Activated naive CD8-positive, alpha-beta T cell treated with anti-CD3 and anti-CD28 coated beads for 36 hours (primary cell): Measurements from ENCODE around the gene MIB1. TPM values are rescaled to one million over a fixed set of nuclear protein-coding genes. Genes with fewer than 3 reads are reported as not detected.
"Not testable (repeated sequence)": the region's sequence is repeated elsewhere in the genome, so short reads cannot be mapped to it uniquely, and the experiment has no call there.

Experiments
- DNase-seq: peaks from one replicate; pipeline ENCODE4 v3.0.0; 2021
- H3K27ac Mint-ChIP-seq: one replicate; pipeline ENCODE4 v1.8.0; 2022; ENCODE audit warnings: mild to moderate bottlenecking, moderate library complexity, mixed read lengths
- H3K27me3 Mint-ChIP-seq: one replicate; pipeline ENCODE4 v1.8.0; 2022; ENCODE audit warnings: mild to moderate bottlenecking, mixed read lengths
- H3K36me3 Mint-ChIP-seq: one replicate; pipeline ENCODE4 v1.8.0; 2021; ENCODE audit warnings: mild to moderate bottlenecking, mixed read lengths
- H3K4me1 Mint-ChIP-seq: one replicate; pipeline ENCODE4 v1.8.0; 2021; ENCODE audit warnings: mixed read lengths
- H3K4me3 Mint-ChIP-seq: one replicate; pipeline ENCODE4 v1.8.0; 2022; ENCODE audit warnings: mild to moderate bottlenecking, moderate library complexity, mixed read lengths
- H3K9me3 Mint-ChIP-seq: one replicate; pipeline ENCODE4 v1.8.0; 2022; ENCODE audit warnings: mixed read lengths
- total RNA-seq, 2 experiments: library from RNA; stranded (reverse); gene quantifications; one replicate each; pipeline ENCODE4 v1.2.3, GENCODE V29; 2021

MIB1 gene
- total RNA-seq: 10 to 100 TPM; 27.3 to 27.9 TPM

GRCh38 chr18:21740538-21741311 is at the start of gene MIB1:
Gene MIB1 (plus strand): TSS chr18:21740792. CDS start chr18:21741584, 792 bp downstream.
- H3K9me3 Mint-ChIP-seq: peaks cover 13% of the 10 kb centered on the region
- DNase-seq: peak; percentile 98
- no peaks in the 10 kb centered on the region for H3K27me3 Mint-ChIP-seq
- H3K27ac Mint-ChIP-seq: peak within 1 kb of the TSS; percentile 96
- H3K4me3 Mint-ChIP-seq: peak within 1 kb of the TSS; percentile 94
- peaks cover 15% of the 10 kb centered on the region for H3K36me3 Mint-ChIP-seq
- peaks cover 36% of the 10 kb centered on the region for H3K4me1 Mint-ChIP-seq

GRCh38 chr18:21693322-21693721 is 47.3 kb upstream of the MIB1 start:
- H3K27ac Mint-ChIP-seq: no peak overlapping the region
- no peak overlapping the region for H3K4me3 Mint-ChIP-seq
- peaks cover 56% of the 10 kb centered on the region for H3K36me3 Mint-ChIP-seq
- H3K4me1 Mint-ChIP-seq: peaks cover 4% of the 10 kb centered on the region
- no peaks in the 10 kb centered on the region for H3K27me3 Mint-ChIP-seq
- H3K9me3 Mint-ChIP-seq: peaks cover 12% of the 10 kb centered on the region
- no peak for DNase-seq

- DNase-seq: no peak
- no peak overlapping the region for H3K4me3 Mint-ChIP-seq
- H3K36me3 Mint-ChIP-seq: peaks cover 25% of the 10 kb centered on the region
- no peak overlapping the region for H3K27ac Mint-ChIP-seq
- no peaks in the 10 kb centered on the region for H3K9me3 Mint-ChIP-seq
- H3K4me1 Mint-ChIP-seq: peaks cover 17% of the 10 kb centered on the region
- no peaks in the 10 kb centered on the region for H3K27me3 Mint-ChIP-seq
Observed at GRCh38 chr18:21700528-21701075, 40.0 kb upstream of the MIB1 start.

GRCh38 chr18:21701621-21702020 is 39.0 kb upstream of the MIB1 start:
- Mint-ChIP-seq H3K9me3 (no peaks in the 10 kb centered on the region), H3K36me3 (peaks cover 23% of the 10 kb centered on the region), H3K27ac (no peak overlapping the region), H3K4me3 (no peak overlapping the region), H3K4me1 (peaks cover 17% of the 10 kb centered on the region), H3K27me3 (no peaks in the 10 kb centered on the region)
- DNase-seq: no peak

- H3K36me3 Mint-ChIP-seq: peaks cover 22% of the 10 kb centered on the region
- no peak for DNase-seq
- peak overlapping the region; percentile 43 for H3K27ac Mint-ChIP-seq
- H3K4me3 Mint-ChIP-seq: peak overlapping the region; percentile 96
- no peaks in the 10 kb centered on the region for H3K9me3 Mint-ChIP-seq
- no peaks in the 10 kb centered on the region for H3K27me3 Mint-ChIP-seq
- peaks cover 20% of the 10 kb centered on the region for H3K4me1 Mint-ChIP-seq
Observed at GRCh38 chr18:21702602-21703001, 38.0 kb upstream of the MIB1 start.

GRCh38 chr18:21703241-21703820 is 37.3 kb upstream of the MIB1 start:
- DNase-seq: peak; percentile 11
- no peaks in the 10 kb centered on the region for H3K9me3 Mint-ChIP-seq
- peak overlapping the region; percentile 94 for H3K27ac Mint-ChIP-seq
- peak overlapping the region; percentile 96 for H3K4me3 Mint-ChIP-seq
- H3K4me1 Mint-ChIP-seq: peaks cover 20% of the 10 kb centered on the region
- peaks cover 17% of the 10 kb centered on the region for H3K36me3 Mint-ChIP-seq
- no peaks in the 10 kb centered on the region for H3K27me3 Mint-ChIP-seq

- peak within 1 kb of the TSS; percentile 96 for H3K4me3 Mint-ChIP-seq
- H3K27ac Mint-ChIP-seq: peak within 1 kb of the TSS; percentile 94
- no peaks in the 10 kb centered on the region for H3K9me3 Mint-ChIP-seq
- peaks cover 23% of the 10 kb centered on the region for H3K4me1 Mint-ChIP-seq
- no peaks in the 10 kb centered on the region for H3K27me3 Mint-ChIP-seq
- peaks cover 6% of the 10 kb centered on the region for H3K36me3 Mint-ChIP-seq
- DNase-seq: peak; percentile 92
Observed at GRCh38 chr18:21704603-21705364, 35.8 kb upstream of the MIB1 start, which contains the start of gene ABHD3. Gene ABHD3 (minus strand): TSS chr18:21704774. CDS start chr18:21704665, 109 bp downstream.

GRCh38 chr18:21706386-21706865 is 34.2 kb upstream of the MIB1 start:
- H3K27ac Mint-ChIP-seq: no peak overlapping the region
- no peak overlapping the region for H3K4me3 Mint-ChIP-seq
- DNase-seq: no peak
- H3K9me3 Mint-ChIP-seq: no peaks in the 10 kb centered on the region
- peaks cover 21% of the 10 kb centered on the region for H3K4me1 Mint-ChIP-seq
- no peaks in the 10 kb centered on the region for H3K27me3 Mint-ChIP-seq
- H3K36me3 Mint-ChIP-seq: peaks cover 2% of the 10 kb centered on the region

GRCh38 chr18:21707130-21707529 is 33.5 kb upstream of the MIB1 start:
- not testable (repeated sequence) for H3K27ac Mint-ChIP-seq, H3K27me3 Mint-ChIP-seq, H3K9me3 Mint-ChIP-seq, DNase-seq, H3K36me3 Mint-ChIP-seq, H3K4me3 Mint-ChIP-seq
- peaks cover 21% of the 10 kb centered on the region for H3K4me1 Mint-ChIP-seq

- Mint-ChIP-seq H3K9me3 (peaks cover 2% of the 10 kb centered on the region), H3K4me3 (no peak overlapping the region), H3K4me1 (no peaks in the 10 kb centered on the region), H3K27ac (no peak overlapping the region), H3K27me3 (no peaks in the 10 kb centered on the region), H3K36me3 (peaks cover 1% of the 10 kb centered on the region)
- no peak for DNase-seq
Observed at GRCh38 chr18:21714474-21714873, 26.1 kb upstream of the MIB1 start.

GRCh38 chr18:21722687-21723086 is 17.9 kb upstream of the MIB1 start:
- no peaks in the 10 kb centered on the region for H3K27me3 Mint-ChIP-seq
- H3K4me3 Mint-ChIP-seq: no peak overlapping the region
- no peak for DNase-seq
- no peaks in the 10 kb centered on the region for H3K9me3 Mint-ChIP-seq
- no peak overlapping the region for H3K27ac Mint-ChIP-seq
- H3K4me1 Mint-ChIP-seq: no peaks in the 10 kb centered on the region
- no peaks in the 10 kb centered on the region for H3K36me3 Mint-ChIP-seq

GRCh38 chr18:21725201-21725600 is 15.4 kb upstream of the MIB1 start:
- Mint-ChIP-seq H3K4me3 (no peak overlapping the region), H3K9me3 (no peaks in the 10 kb centered on the region), H3K4me1 (no peaks in the 10 kb centered on the region), H3K36me3 (no peaks in the 10 kb centered on the region), H3K27me3 (no peaks in the 10 kb centered on the region), H3K27ac (no peak overlapping the region)
- DNase-seq: no peak

GRCh38 chr18:21727702-21728101 is 12.9 kb upstream of the MIB1 start:
- H3K4me1 Mint-ChIP-seq: no peaks in the 10 kb centered on the region
- H3K4me3 Mint-ChIP-seq: no peak overlapping the region
- H3K27ac Mint-ChIP-seq: no peak overlapping the region
- DNase-seq: no peak
- no peaks in the 10 kb centered on the region for H3K9me3 Mint-ChIP-seq
- no peaks in the 10 kb centered on the region for H3K27me3 Mint-ChIP-seq
- H3K36me3 Mint-ChIP-seq: no peaks in the 10 kb centered on the region

- Mint-ChIP-seq H3K36me3 (peaks cover 8% of the 10 kb centered on the region), H3K9me3 (peaks cover 10% of the 10 kb centered on the region), H3K27ac (no peak overlapping the region), H3K27me3 (no peaks in the 10 kb centered on the region), H3K4me1 (no peaks in the 10 kb centered on the region), H3K4me3 (no peak overlapping the region)
- no peak for DNase-seq
Observed at GRCh38 chr18:21733011-21733410, 7.6 kb upstream of the MIB1 start.
